ENCODE measurements around the gene ARMC2. TPM values are rescaled to one million over a fixed set of nuclear protein-coding genes. Genes with fewer than 3 reads are reported as not detected.

The ARMC2 gene
- total and polyA plus RNA-seq, 2 donors (not counting 3 experiments of a cell fraction or from before 2014, with no cell fraction given): 1.7 to 3.7 TPM

GRCh38 chr6:108995296-108995695, 147.1 kb downstream of the ARMC2 start:
- FAIRE-seq: no peak
- ChIA-PET POLR2A (no interaction called here), CTCF (interaction anchor here (0.7 kb wide), 1 partner anchor 9 kb away, joined by 3 read pairs; no protein-coding TSS in a partner anchor)
- Histone ChIP-seq H3K36me3 (ENCODE audit: control insufficient read depth in 2 of 2, extremely low read depth in 1 of 2, insufficient read depth in 2 of 2, low read length in 2 of 2) (peaks cover 0 to 3% of the 10 kb centered on the region in 2 experiments), H3K9me1 (replicated peaks; ENCODE audit: control insufficient read depth, extremely low read depth, insufficient read depth, low read length) (no peaks in the 10 kb centered on the region), H3K27me3 (ENCODE audit: control insufficient read depth in 2 of 2, insufficient read depth in 2 of 2, low read length in 2 of 2) (no peaks in the 10 kb centered on the region), H3K4me3 (replicated peaks in 1 of 3; ENCODE audit: insufficient read depth in 1 of 3, low read depth in 1 of 3, low read length in 3 of 3) (no peak overlapping the region), H3K27ac (ENCODE audit: insufficient read depth, low read depth, low read length) (no peak overlapping the region), H3K4me1 (ENCODE audit: control insufficient read depth, extremely low read depth, insufficient read depth, low read length) (no peaks in the 10 kb centered on the region), H2AFZ (ENCODE audit: low read depth, low read length) (no peak overlapping the region), H3K4me2 (ENCODE audit: insufficient read depth, low read length) (no peak overlapping the region), H3K9ac (replicated peaks; ENCODE audit: extremely low read depth, insufficient read depth, low read length) (no peak overlapping the region), H3K9me3 (replicated peaks; ENCODE audit: control insufficient read depth, insufficient read depth, low read length) (no peaks in the 10 kb centered on the region), H3K79me2 (ENCODE audit: control insufficient read depth, insufficient read depth, low read length) (no peaks in the 10 kb centered on the region), H4K20me1 (replicated peaks; ENCODE audit: control insufficient read depth, extremely low read depth, insufficient read depth, low read length) (no peaks in the 10 kb centered on the region)
- dilution Hi-C loops (cut with MboI; ENCODE audit: extremely low pct_ligation_motif_present, low sequenced_read_pairs) (no loop called here), intact Hi-C loops (cut with micrococcal nuclease) (no loop called here)
- no TSS peak for BruUV-seq (replicated peaks)
- DNase-seq (ENCODE audit: low read depth, low spot score): no peak
- TF ChIP-seq CTCF (IDR thresholded peaks at IDR 0.05; ENCODE audit: extremely low read depth in 1 of 2, insufficient read depth in 1 of 2, low read depth in 1 of 2, low read length in 2 of 2) (no peak), GATA2 (IDR thresholded peaks at IDR 0.05; ENCODE audit: insufficient read depth, insufficient read length, low read depth, low read length) (no peak), POLR2AphosphoS5 (IDR thresholded peaks at IDR 0.05; ENCODE audit: insufficient read depth, low read depth, low read length) (no peak), FOS (IDR thresholded peaks at IDR 0.05; ENCODE audit: borderline replicate concordance, insufficient read depth, low read length) (no peak), JUN (IDR thresholded peaks at IDR 0.05; ENCODE audit: borderline replicate concordance, insufficient read depth, insufficient read length, low read depth) (no peak), MYC (IDR thresholded peaks at IDR 0.05; ENCODE audit: low read depth, low read length) (no peak), EZH2 (IDR thresholded peaks at IDR 0.05; ENCODE audit: borderline replicate concordance, low read depth, low read length, severe bottlenecking) (no peak), POLR2A (IDR thresholded peaks at IDR 0.05; ENCODE audit: low read depth, low read length) (no peak)
- TF ChIP-seq, protein P1, sequence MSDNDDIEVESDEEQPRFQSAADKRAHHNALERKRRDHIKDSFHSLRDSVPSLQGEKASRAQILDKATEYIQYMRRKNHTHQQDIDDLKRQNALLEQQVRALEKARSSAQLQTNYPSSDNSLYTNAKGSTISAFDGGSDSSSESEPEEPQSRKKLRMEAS (IDR thresholded peaks at IDR 0.05; ENCODE audit: insufficient read depth, insufficient read length): no peak
